Activated CD8-positive, alpha-beta memory T cell treated with anti-CD3 and anti-CD28 coated beads, Interleukin-2, amount 10 ng/mL, durations not matched to agents 7 days and 5 days (primary cell): Measurements from ENCODE around the gene MTA1. TPM values are rescaled to one million over a fixed set of nuclear protein-coding genes. Genes with fewer than 3 reads are reported as not detected.

Experiments
- ATAC-seq: fragments of 150-1000 bp; cut with Tn5 transposase; one replicate; pipeline ENCODE4 v1.10.0; 2021; ENCODE audit warnings: moderate library complexity
- CTCF ChIA-PET: fragments of 350-600 bp; sonication (Branson Sonifier 250); formaldehyde crosslinking; loops from one replicate; lab custom pipeline; 2021; ENCODE audit warnings: antibody characterized with exemption; lab: Charles Lee
- DNase-seq: peaks from one replicate; pipeline ENCODE4 v3.0.0-alpha.2; 2020
- H3K27ac Mint-ChIP-seq: one replicate; pipeline ENCODE4 v1.8.0; 2021; ENCODE audit warnings: mild to moderate bottlenecking, mixed read lengths
- H3K27me3 Mint-ChIP-seq: one replicate; pipeline ENCODE4 v1.8.0; 2021; ENCODE audit warnings: mixed read lengths
- H3K36me3 Mint-ChIP-seq: one replicate; pipeline ENCODE4 v1.8.0; 2021; ENCODE audit warnings: mild to moderate bottlenecking, mixed read lengths
- H3K4me1 Mint-ChIP-seq: one replicate; pipeline ENCODE4 v1.8.0; 2021; ENCODE audit warnings: mixed read lengths
- H3K4me3 Mint-ChIP-seq: one replicate; pipeline ENCODE4 v1.8.0; 2021; ENCODE audit warnings: mild to moderate bottlenecking, moderate library complexity, mixed read lengths
- H3K9me3 Mint-ChIP-seq: one replicate; pipeline ENCODE4 v1.8.0; 2022; ENCODE audit warnings: low read depth, mixed read lengths
- total RNA-seq, 2 experiments: library from RNA; stranded (reverse); gene quantifications; one replicate each; pipeline ENCODE4 v1.2.3, GENCODE V29; 2021

The MTA1 gene
- total RNA-seq, 2 experiments from 2014 or later, result 134 to 141 TPM

DNA sequence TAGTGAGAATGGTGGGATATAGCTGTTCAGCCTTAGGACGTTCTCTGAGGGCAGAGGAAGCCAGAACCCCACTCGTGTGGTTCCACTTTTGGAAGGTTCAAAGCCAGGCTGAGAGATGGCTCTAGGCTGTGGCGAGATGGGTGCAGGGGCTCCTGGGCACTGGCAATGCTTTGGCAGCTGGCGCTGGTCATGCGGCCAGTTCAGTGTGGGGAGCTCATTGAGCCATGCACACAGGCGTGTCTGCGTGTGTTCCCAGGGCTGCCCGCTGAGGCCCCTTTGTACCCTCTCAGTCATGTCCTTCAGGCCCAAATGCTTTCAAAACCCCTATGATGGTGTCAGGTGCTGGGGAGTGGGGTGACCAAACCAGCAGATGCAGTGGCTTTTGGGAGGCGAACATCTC is 19.6 kb upstream of the MTA1 start:
- Mint-ChIP-seq H3K27ac (no peak overlapping the region), H3K4me1 (peaks cover 46% of the 10 kb centered on the region), H3K9me3 (no peaks in the 10 kb centered on the region), H3K27me3 (no peaks in the 10 kb centered on the region), H3K36me3 (peaks cover 22% of the 10 kb centered on the region), H3K4me3 (no peak overlapping the region)
- CTCF ChIA-PET, result interaction anchor here (1.1 to 2.0 kb wide), 5 partner anchors 11 to 81 kb away, joined by 3 to 9 read pairs (median 5); no protein-coding TSS in a partner anchor
- no peak for ATAC-seq
- DNase-seq, result no peak

DNA sequence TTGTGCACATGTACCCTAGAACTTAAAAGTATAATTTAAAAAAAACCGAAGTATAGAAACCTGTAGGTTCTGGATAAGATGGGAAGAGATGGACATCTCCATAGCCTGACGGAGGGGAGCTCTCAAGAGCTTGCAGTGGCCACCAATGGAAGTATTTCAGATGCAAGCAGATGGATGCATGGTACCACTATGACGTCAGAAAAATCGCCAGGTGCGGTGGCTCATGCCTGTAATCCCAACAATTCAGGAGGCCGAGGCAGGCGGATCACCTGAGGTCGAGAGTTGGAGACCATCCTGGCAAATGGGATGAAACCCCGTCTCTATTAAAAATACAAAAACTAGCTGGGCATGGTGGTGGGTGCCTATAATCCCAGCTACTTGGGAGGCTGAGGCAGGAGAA is 17.9 kb upstream of the MTA1 start:
- CTCF ChIA-PET, result no interaction called here
- peaks cover 22% of the 10 kb centered on the region for H3K36me3 Mint-ChIP-seq

DNA sequence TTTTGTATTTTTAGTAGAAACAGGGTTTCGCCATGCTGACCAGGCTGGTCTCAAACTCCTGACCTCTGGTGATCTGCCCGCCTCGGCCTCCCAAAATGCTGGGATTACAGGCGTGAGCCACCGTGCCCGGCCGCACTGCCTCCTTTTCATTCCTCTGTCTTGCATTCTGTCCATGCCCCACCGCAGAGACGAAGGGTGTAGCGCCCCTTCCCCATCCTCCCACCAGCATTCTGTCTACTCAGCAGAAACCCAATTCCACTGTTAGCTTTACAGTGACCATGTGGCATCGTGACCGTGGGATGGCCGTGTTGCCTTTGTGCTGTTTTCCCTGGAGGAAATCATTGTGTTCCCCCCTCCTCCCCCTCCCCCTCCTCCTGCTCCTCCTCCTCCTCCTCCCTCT is 11.0 kb upstream of the MTA1 start:
- H3K27ac Mint-ChIP-seq, result no peak overlapping the region

More for the DNA sequence above, 17.9 kb upstream of the MTA1 start:
- H3K27me3 Mint-ChIP-seq, result peaks cover 2% of the 10 kb centered on the region
- no peak overlapping the region for H3K27ac Mint-ChIP-seq
- DNase-seq, result no peak
- no peak overlapping the region for H3K4me3 Mint-ChIP-seq
- H3K9me3 Mint-ChIP-seq, result no peaks in the 10 kb centered on the region
- no peak for ATAC-seq
- H3K4me1 Mint-ChIP-seq, result peaks cover 37% of the 10 kb centered on the region

DNA sequence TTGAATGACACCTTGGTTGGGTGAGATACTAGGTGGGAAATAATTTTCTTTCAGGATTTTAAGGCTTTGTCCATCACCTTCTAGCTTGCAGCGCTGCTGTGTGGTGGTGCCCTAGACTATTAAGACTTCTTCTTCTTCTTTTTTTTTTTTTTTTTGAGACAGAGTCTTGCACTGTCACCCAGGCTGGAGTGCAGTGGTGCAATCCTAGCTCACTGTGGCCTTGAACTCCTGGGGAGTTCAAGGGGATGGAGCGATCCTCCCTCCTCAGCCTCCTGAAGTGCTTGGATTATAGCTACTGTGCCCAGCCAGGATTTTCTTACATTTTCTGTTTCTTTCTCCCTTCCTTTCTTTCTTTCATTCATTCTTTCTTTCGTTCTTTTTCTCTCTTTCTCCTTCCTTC is 10.3 kb upstream of the MTA1 start:
- Mint-ChIP-seq H3K4me3 (no peak overlapping the region), H3K27me3 (peaks cover 49% of the 10 kb centered on the region), H3K4me1 (peaks cover 9% of the 10 kb centered on the region), H3K9me3 (no peaks in the 10 kb centered on the region), H3K27ac (no peak overlapping the region), H3K36me3 (no peaks in the 10 kb centered on the region)
- DNase-seq, result no peak
- CTCF ChIA-PET, result interaction anchor here (0.5 to 1.9 kb wide), 4 partner anchors 10 to 301 kb away, joined by 3 to 7 read pairs (median 4); partner anchors contain the start of gene MTA1
- ATAC-seq, result no peak

More for the DNA sequence above, 11.0 kb upstream of the MTA1 start:
- H3K36me3 Mint-ChIP-seq, result no peaks in the 10 kb centered on the region
- CTCF ChIA-PET, result interaction anchor here (0.9 to 1.9 kb wide), 3 partner anchors 14 to 72 kb away, joined by 3 to 7 read pairs (median 4); no protein-coding TSS in a partner anchor
- H3K9me3 Mint-ChIP-seq, result no peaks in the 10 kb centered on the region
- peaks cover 15% of the 10 kb centered on the region for H3K4me1 Mint-ChIP-seq
- H3K4me3 Mint-ChIP-seq, result no peak overlapping the region
- DNase-seq (no peak), ATAC-seq (no peak)
- peaks cover 42% of the 10 kb centered on the region for H3K27me3 Mint-ChIP-seq

DNA sequence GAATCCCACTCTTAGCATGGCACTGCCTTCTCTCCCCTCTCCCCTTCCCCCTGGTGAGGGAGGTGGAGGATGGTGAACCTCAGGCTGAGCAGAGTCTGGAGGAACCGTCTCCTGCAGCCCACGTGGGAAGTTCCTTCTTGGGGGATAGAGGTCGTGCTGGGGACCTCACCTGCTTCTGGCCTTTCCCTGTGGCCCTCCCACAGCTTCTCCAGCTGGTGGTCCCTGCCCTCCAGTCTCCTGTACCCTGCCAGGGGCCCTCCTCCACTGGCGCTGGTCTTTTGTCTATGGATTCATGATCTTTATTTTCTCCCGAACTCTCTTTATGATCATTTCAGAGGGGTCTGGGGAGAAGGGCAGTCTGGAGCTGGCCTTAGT is 9.0 kb upstream of the MTA1 start:
- no peak overlapping the region for H3K4me3 Mint-ChIP-seq

DNA sequence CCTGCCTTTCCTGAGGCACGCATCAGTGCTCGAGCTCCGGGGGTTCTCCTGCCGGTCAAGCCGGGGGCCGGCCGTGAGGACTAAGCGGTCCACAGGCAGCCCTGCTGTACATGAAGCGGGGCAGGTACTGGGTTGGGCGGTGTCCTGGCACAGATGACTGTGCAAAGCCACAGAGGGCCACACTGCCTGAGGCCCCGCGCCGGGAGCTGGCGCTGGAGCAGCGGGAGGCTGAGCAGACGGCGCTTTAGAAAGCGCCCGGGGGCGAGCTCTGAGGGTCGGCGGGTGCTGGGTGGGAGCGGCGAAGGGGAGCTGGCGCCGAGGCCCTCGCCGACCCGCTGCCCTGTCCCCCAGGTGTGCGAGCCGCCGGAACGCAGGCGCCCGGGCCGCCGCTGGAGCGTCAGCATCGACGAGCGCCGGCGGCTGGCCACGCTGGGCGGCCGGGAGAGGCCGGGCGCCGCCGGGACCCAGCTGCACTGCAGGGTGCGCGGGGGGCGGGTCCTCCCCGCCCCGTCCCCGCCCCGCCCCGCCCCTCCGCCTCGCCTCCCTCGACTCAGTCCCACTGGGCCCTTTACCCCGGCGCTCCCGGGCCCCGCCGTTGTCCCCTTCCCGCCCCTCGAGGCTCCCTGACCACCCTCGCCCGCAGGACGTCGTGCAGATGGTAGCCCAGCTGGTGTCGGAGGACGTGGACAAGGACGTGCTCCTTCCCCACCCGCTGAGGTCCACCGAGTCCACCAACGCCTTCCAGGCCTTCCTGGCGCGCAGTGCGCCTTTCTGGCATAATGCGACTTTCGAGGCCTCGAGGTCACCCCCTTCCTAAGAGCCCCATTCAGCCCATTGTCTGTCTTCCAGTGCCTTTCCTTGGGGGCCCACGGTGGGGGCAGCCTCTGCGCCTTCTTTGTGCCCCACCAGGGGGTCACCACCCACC is 8.3 kb upstream of the MTA1 start:
- no peaks in the 10 kb centered on the region for H3K36me3 Mint-ChIP-seq
- H3K4me3 Mint-ChIP-seq, result no peak overlapping the region
- no peaks in the 10 kb centered on the region for H3K9me3 Mint-ChIP-seq
- DNase-seq (no peak), ATAC-seq (peak; percentile 50)
- CTCF ChIA-PET, result interaction anchor here (1.0 to 1.8 kb wide), 3 partner anchors 11 to 79 kb away, joined by 3 to 10 read pairs (median 4); no protein-coding TSS in a partner anchor
- H3K27me3 Mint-ChIP-seq, result peaks cover 52% of the 10 kb centered on the region
- H3K4me1 Mint-ChIP-seq, result peaks cover 8% of the 10 kb centered on the region
- H3K27ac Mint-ChIP-seq, result no peak overlapping the region

More for the DNA sequence above, 9.0 kb upstream of the MTA1 start:
- Mint-ChIP-seq H3K36me3 (no peaks in the 10 kb centered on the region), H3K27me3 (peaks cover 49% of the 10 kb centered on the region), H3K9me3 (no peaks in the 10 kb centered on the region), H3K4me1 (peaks cover 8% of the 10 kb centered on the region), H3K27ac (no peak overlapping the region)
- ATAC-seq (no peak), DNase-seq (no peak)
- CTCF ChIA-PET, result interaction anchor here (1.0 to 1.8 kb wide), 3 partner anchors 10 to 79 kb away, joined by 3 to 10 read pairs (median 4); no protein-coding TSS in a partner anchor

DNA sequence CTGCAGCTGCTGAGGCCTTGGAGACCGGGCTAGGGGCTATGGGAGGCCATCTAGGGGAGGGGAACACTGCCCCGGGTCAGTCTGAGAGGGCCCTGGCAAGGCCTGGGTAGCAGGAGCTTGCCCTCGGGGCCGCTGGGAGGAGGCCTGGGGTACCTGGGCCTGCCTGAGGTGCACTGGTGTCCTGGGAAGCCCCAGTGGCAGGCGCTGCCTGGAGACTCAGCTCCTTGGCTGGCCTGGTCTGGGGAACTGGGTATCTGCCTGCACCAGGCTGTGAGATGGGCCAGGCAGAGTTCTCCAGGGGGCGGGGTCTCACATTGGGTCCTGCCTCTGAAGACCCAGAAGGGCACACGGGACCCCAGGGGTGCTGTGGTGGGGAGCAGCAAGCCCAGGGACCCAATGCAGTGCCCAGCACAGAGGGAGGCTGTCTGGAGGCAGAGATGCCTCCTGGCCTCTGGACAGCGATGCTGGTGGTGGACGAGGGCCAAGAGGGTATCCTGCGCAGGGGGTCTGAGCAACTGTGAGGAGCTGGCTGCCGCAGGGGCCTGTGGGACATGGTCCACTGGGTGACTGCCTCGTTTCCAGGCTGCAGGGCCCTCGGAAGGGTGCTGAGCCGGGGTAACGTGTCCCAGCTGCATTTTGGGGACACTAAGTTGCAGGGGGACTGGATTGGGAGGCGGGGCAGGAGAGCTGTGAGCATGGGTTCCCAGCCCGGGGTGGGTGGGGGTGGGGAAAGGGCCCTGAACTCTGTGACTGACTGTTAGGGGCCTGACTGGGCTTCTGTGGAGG is 7.4 kb upstream of the MTA1 start:
- Mint-ChIP-seq H3K4me1 (peaks cover 8% of the 10 kb centered on the region), H3K4me3 (no peak overlapping the region), H3K36me3 (no peaks in the 10 kb centered on the region), H3K9me3 (no peaks in the 10 kb centered on the region), H3K27ac (no peak overlapping the region), H3K27me3 (peaks cover 54% of the 10 kb centered on the region)
- ATAC-seq (no peak), DNase-seq (no peak)
- CTCF ChIA-PET, result interaction anchor here (0.9 to 1.8 kb wide), 2 partner anchors 42 to 68 kb away, joined by 3 to 10 read pairs; no protein-coding TSS in a partner anchor

DNA sequence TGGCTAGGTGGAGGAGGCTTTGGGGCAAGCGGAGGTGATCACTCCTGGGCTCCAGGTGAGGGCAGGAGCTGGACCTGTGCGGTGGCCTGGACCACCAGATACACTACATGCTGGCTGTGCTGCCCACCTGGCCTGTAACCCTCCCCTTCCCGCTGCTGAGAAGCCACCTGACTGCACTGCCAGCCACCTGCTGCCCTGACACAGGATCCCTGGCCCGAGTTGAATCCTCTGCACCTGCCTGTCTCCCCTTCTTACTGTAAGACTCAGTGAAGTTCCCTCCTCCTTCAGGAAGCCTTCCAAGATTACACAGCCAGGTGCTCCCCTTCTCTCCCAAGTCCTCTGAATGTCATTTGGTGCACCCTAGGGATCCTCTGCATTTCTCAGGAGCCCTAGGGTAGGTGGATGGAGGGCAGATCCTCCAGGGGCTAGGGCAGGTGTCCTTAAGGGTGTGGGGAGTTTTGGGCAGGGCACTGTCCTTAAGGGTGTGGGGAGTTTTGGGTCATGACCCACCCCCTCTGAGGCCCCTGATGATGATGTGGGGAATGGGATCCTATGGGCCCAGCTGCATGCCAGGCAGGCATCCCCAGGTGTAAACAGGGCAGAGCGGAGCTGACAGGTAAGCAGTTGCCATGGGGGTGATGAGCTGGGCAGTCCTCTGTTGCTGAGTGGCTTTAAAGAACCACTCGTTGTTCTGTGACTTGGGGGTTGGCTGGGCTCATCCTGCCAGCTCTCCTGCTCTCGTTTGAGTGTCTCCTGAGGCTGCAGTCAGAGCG is 6.7 kb upstream of the MTA1 start:
- Mint-ChIP-seq H3K4me3 (no peak overlapping the region), H3K36me3 (no peaks in the 10 kb centered on the region), H3K4me1 (peaks cover 8% of the 10 kb centered on the region), H3K27ac (no peak overlapping the region), H3K9me3 (no peaks in the 10 kb centered on the region), H3K27me3 (peaks cover 54% of the 10 kb centered on the region)
- DNase-seq, result no peak
- ATAC-seq, result no peak
- CTCF ChIA-PET, result interaction anchor here (0.6 to 0.9 kb wide), 5 partner anchors 9 to 116 kb away, joined by 3 to 5 read pairs (median 3); no protein-coding TSS in a partner anchor

DNA sequence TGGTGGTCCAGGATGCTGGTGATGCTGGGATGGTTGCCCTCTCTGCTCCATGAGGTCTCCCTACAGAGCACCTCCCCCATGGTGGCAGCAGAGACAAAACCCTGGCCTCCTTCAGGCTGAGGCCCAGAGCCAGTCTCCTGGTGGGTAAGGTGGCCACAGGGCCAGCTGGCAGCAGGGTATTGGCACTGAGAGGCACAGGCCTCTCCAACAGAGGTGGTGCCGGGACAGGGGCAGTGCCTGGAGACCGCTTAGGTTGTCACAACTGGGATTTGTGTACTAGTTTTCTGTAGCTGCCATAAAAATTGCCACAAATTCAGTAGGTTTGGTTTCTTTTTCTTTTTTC is 6.1 kb upstream of the MTA1 start:
- no peak for DNase-seq
- Mint-ChIP-seq H3K4me1 (peaks cover 8% of the 10 kb centered on the region), H3K36me3 (no peaks in the 10 kb centered on the region), H3K27me3 (peaks cover 53% of the 10 kb centered on the region), H3K9me3 (no peaks in the 10 kb centered on the region), H3K4me3 (no peak overlapping the region), H3K27ac (no peak overlapping the region)
- CTCF ChIA-PET, result interaction anchor here (0.7 to 0.9 kb wide), 3 partner anchors 10 to 67 kb away, joined by 3 to 5 read pairs (median 3); no protein-coding TSS in a partner anchor
- ATAC-seq, result no peak

DNA sequence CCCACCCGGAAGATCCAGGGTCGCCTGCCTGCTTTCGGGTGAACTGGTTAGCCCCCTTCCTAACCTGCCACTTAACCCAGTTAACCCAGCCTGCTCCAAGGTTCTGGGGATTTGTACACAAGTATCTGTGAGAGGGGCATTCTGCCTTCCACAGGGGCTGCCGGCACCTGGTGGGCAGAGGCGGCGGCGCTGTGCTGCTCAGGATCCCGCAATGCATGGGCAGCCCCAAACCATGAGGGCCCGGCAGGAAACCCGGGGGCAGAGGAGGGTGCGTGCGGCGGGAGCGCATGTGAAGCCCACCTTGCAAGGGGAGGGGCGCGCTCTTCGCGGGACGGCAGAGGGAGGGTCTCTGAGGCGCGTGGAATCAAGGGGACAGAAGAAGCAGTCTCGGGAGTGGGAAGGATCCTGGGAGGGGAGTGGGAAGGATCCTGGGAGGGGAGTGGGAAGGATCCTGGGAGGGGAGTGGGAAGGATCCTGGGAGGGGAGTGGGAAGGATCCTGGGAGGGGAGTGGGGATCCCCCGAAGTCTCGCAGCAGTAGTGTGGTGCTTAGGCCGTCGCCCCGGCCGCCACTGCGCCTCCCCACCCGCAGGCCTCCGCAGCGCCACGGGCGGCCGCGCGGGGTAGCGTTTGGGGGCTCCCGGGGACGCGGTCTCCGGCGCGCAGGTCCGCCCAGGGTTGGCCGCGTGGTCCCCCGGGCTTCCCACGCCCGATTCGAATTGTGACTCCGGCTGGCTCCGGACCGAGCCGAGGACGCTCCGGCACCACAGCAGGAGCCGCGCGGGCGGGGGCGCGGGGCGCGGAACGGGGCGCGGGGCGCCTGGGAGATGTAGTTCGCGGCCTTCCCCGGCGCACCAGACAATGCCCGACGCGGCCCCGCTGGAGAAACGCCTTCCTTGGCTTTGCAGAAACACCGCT is 4.9 kb upstream of the MTA1 start:
- Mint-ChIP-seq H3K27ac (no peak overlapping the region), H3K4me1 (peaks cover 12% of the 10 kb centered on the region), H3K27me3 (peaks cover 42% of the 10 kb centered on the region), H3K36me3 (no peaks in the 10 kb centered on the region), H3K4me3 (peak overlapping the region; percentile 55), H3K9me3 (no peaks in the 10 kb centered on the region)
- CTCF ChIA-PET, result interaction anchor here (1.7 to 2.3 kb wide), 2 partner anchors 66 to 75 kb away, joined by 7 to 10 read pairs; no protein-coding TSS in a partner anchor
- DNase-seq, result peak; percentile 68
- peak; percentile 81 for ATAC-seq

DNA sequence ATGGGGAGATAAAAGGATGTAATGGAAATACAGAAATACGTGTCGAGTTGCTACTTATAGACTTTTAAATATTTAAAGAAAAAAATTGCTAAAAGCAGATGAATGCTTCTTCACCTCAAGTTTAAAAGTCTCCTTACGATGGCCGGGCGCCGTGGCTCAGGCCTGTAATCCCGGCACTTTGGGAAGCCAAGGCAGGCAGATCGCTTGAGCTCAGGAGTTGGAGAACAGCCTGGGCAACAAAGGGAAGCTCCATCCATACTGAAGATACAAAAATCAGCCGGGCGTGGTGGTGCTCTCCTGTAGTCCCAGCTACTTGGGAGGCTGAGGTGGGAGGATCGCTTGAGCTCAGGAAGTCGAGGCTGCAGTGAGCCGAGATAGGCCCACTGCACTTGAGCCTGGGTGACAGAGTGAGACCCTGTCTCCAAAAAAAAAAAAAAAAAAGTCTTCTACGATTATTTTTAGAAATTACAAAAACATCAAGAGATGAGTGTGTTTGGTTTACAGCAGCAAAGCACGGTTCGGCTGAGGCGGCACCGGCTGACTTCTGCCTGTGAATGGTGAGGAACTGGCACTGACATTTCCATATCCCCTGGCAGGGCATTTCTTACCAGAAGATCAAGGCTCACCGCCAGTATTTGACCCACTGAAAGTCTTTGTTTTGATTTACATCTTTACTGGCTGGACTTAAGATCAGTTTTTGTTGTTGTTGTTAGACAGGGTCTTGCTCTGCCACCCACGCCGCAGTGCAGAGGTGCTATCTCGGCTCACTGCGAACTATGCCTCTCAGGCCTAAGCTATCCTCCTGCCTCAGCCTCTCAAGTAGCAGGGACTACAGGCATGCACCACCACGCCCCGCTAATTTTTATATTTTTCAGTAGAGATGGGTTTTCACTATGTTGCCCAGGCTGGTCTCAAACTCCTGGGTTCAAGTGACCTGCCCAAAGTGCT is 3.9 kb upstream of the MTA1 start:
- ATAC-seq (no peak), DNase-seq (no peak)
- H3K9me3 Mint-ChIP-seq, result no peaks in the 10 kb centered on the region

More for the DNA sequence above, 3.9 kb upstream of the MTA1 start:
- Mint-ChIP-seq H3K4me3 (peak overlapping the region; percentile 55), H3K36me3 (no peaks in the 10 kb centered on the region), H3K27me3 (peaks cover 32% of the 10 kb centered on the region), H3K27ac (no peak overlapping the region), H3K4me1 (peaks cover 14% of the 10 kb centered on the region)
- CTCF ChIA-PET, result interaction anchor here (1.7 to 2.3 kb wide), 2 partner anchors 65 to 74 kb away, joined by 7 to 10 read pairs; no protein-coding TSS in a partner anchor
